HEK293 (cell line): ENCODE measurements around the gene SRL.

ENCODE experiments used
- WT1 ChIP-seq: fragments of 450-650 bp; formaldehyde crosslinking; IDR thresholded peaks from 2 replicates; pipeline ENCODE4 v1.5.1; 2016; ENCODE audit warnings: missing biosample characterization, missing genetic modification characterization
- TF ChIP-seq, protein P1 (sequence below): fragments of 450-650 bp; formaldehyde crosslinking; IDR thresholded peaks from 2 replicates; pipeline ENCODE4 v1.5.1; 2016; ENCODE audit warnings: missing biosample characterization, missing genetic modification characterization

DNA sequence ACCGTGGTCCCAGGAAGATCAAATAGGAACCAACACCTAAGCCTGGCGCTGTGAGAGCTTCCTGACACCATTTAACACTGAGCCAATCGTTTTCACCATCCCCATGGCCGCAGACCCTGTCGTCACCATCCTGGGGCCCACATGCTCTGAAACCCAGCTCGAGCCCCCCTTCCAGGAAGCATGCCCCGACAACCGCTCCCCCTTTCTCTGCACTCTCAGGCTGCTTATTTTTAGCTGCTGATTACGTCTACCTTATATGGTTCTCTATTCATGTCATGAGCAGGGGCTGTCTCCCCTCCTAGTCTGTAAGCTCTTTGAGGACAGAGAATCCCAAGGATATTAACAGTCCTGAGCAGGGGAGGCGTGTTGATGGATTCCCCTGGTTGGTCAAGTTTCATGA lies 10.5 kb downstream of the SRL start:
- TF ChIP-seq WT1 (tag by site-specific recombination), result no peak
- TF ChIP-seq, protein P1, sequence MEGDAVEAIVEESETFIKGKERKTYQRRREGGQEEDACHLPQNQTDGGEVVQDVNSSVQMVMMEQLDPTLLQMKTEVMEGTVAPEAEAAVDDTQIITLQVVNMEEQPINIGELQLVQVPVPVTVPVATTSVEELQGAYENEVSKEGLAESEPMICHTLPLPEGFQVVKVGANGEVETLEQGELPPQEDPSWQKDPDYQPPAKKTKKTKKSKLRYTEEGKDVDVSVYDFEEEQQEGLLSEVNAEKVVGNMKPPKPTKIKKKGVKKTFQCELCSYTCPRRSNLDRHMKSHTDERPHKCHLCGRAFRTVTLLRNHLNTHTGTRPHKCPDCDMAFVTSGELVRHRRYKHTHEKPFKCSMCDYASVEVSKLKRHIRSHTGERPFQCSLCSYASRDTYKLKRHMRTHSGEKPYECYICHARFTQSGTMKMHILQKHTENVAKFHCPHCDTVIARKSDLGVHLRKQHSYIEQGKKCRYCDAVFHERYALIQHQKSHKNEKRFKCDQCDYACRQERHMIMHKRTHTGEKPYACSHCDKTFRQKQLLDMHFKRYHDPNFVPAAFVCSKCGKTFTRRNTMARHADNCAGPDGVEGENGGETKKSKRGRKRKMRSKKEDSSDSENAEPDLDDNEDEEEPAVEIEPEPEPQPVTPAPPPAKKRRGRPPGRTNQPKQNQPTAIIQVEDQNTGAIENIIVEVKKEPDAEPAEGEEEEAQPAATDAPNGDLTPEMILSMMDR (tag by site-specific recombination), result no peak
